HG03442 (cell line): Measurements from ENCODE around the gene PCDHGA1.
"Not testable (repeated sequence)": the region's sequence is repeated elsewhere in the genome, so short reads cannot be mapped to it uniquely, and the experiment has no call there.

Experiments
- ATAC-seq: cut with Tn5 transposase; IDR thresholded peaks from one replicate; pipeline ENCODE4 v1.9.1; 2021; ENCODE audit warnings: mild to moderate bottlenecking, moderate library complexity; ENCODE audit not compliant: unreplicated experiment

The PCDHGA1 gene

GRCh38 chr5:141330299-141331080 is at the start of gene PCDHGA1:
TSS of gene PCDHGA1 (plus strand) at chr5:141330514.
- no peak for ATAC-seq

- no peak for ATAC-seq
These were observed 31.9 kb upstream of the PCDHGA1 start for GRCh38 chr5:141298376-141298775.

GRCh38 chr5:141303756-141304155 is 26.6 kb upstream of the PCDHGA1 start, which contains the start of gene SLC25A2:
TSS of gene SLC25A2 (minus strand) at chr5:141304049. CDS start at chr5:141303865, 184 bp downstream.
- no peak for ATAC-seq

- no peak for ATAC-seq
These were observed 23.7 kb upstream of the PCDHGA1 start for GRCh38 chr5:141306630-141307029.

GRCh38 chr5:141313711-141314110 is 16.6 kb upstream of the PCDHGA1 start:
- no peak for ATAC-seq

GRCh38 chr5:141316963-141317362 is 13.4 kb upstream of the PCDHGA1 start:
- ATAC-seq, result not testable (repeated sequence)

GRCh38 chr5:141319202-141319601 is 11.1 kb upstream of the PCDHGA1 start:
- no peak for ATAC-seq

GRCh38 chr5:141319699-141320098 is 10.6 kb upstream of the PCDHGA1 start:
- ATAC-seq, result no peak

GRCh38 chr5:141320225-141321169 is 9.8 kb upstream of the PCDHGA1 start, which contains the start of gene TAF7:
TSS of gene TAF7 (minus strand) at chr5:141320784. CDS start at chr5:141320044, 740 bp downstream.
- ATAC-seq, result peak; percentile 92

- ATAC-seq, result no peak
These were observed 8.1 kb upstream of the PCDHGA1 start for GRCh38 chr5:141322261-141322660.

GRCh38 chr5:141326088-141326854 is 4.0 kb upstream of the PCDHGA1 start:
- peak; percentile 85 for ATAC-seq

GRCh38 chr5:141328231-141328630 is 2.1 kb upstream of the PCDHGA1 start:
- no peak for ATAC-seq

GRCh38 chr5:141332571-141332970 is 2.3 kb downstream of the PCDHGA1 start:
- not testable (repeated sequence) for ATAC-seq

- ATAC-seq, result no peak
These were observed 8.4 kb downstream of the PCDHGA1 start, which contains the start of gene PCDHGA2 for GRCh38 chr5:141338538-141339306. TSS of gene PCDHGA2 (plus strand) at chr5:141338760.

GRCh38 chr5:141340781-141341354 is 10.6 kb downstream of the PCDHGA1 start:
- ATAC-seq, result not testable (repeated sequence)

GRCh38 chr5:141342773-141343172 is 12.5 kb downstream of the PCDHGA1 start:
- no peak for ATAC-seq

GRCh38 chr5:141343242-141343952 is 13.1 kb downstream of the PCDHGA1 start, which contains the start of gene PCDHGA3:
TSS of gene PCDHGA3 (plus strand) at chr5:141343829. CDS start at chr5:141344034, 205 bp downstream.
- ATAC-seq, result no peak

GRCh38 chr5:141343953-141344463 is 13.7 kb downstream of the PCDHGA1 start:
- ATAC-seq, result no peak
